ENCODE measurements around the gene REM2. TPM values are rescaled to one million over a fixed set of nuclear protein-coding genes. Genes with fewer than 3 reads are reported as not detected.

The REM2 gene
- total RNA-seq, 1 donor from 2014 or later, result 1.4 TPM

DNA sequence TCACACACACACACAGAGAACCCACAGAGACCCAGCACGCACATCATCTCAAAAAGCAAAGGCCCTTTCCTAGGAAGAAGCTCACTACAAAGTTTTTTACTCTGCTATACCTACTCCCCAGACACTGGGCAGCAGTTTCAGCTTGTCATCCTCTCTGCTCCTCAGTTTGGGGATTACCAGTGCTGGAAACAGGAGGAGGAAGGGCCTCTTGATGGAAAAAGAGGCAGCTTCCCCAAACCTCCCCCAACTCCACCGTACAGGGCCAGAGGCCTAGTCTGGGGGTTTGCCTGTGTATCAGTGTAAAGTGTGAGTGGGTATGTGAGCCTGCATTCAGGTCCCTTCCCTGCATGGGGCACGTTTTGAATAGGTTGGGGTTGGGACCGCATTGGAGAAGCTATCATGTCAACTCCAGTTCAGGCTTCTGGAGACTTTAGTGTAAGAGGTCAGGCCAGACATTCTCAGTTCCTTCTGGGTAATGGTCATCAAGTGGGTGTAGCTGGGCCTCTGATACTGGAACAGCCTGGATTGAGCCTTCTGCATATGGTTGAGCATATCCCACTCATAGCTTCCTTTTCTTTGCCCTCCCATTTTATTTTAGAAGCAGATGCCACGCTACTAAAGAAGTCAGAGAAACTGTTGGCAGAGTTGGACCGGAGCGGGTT is 1.2 kb downstream of the REM2 start:
- ChIA-PET CTCF (interaction anchor here (8.6 kb wide), 1 partner anchor 12 kb away, joined by 103 read pairs; the partner anchor contains the start of gene LRP10), POLR2A (interaction anchor here (0.6 to 9.4 kb wide), 8 partner anchors 12 to 322 kb away, joined by 3 to 140 read pairs (median 4); partner anchors contain the start of genes LRP10 and RBM23)
- H3K27me3 Mint-ChIP-seq, result no peaks in the 10 kb centered on the region
- H3K36me3 Mint-ChIP-seq (ENCODE audit: low read depth), result peaks cover 12% of the 10 kb centered on the region
- TF ChIP-seq CTCF (IDR thresholded peaks at IDR 0.05), result no peak
- intact Hi-C loops (cut with micrococcal nuclease), result loop anchor here (10.0 kb wide), 1 partner anchor 499 kb away; no protein-coding TSS in a partner anchor
- H3K4me1 Mint-ChIP-seq, result peaks cover 70% of the 10 kb centered on the region
- peak overlapping the region; percentile 6 for H3K4me3 Mint-ChIP-seq
- H3K9me3 Mint-ChIP-seq, result no peaks in the 10 kb centered on the region
- H3K27ac Mint-ChIP-seq, result no peak overlapping the region
- no peak for ATAC-seq (ENCODE audit: low read depth)
- no peak for DNase-seq

DNA sequence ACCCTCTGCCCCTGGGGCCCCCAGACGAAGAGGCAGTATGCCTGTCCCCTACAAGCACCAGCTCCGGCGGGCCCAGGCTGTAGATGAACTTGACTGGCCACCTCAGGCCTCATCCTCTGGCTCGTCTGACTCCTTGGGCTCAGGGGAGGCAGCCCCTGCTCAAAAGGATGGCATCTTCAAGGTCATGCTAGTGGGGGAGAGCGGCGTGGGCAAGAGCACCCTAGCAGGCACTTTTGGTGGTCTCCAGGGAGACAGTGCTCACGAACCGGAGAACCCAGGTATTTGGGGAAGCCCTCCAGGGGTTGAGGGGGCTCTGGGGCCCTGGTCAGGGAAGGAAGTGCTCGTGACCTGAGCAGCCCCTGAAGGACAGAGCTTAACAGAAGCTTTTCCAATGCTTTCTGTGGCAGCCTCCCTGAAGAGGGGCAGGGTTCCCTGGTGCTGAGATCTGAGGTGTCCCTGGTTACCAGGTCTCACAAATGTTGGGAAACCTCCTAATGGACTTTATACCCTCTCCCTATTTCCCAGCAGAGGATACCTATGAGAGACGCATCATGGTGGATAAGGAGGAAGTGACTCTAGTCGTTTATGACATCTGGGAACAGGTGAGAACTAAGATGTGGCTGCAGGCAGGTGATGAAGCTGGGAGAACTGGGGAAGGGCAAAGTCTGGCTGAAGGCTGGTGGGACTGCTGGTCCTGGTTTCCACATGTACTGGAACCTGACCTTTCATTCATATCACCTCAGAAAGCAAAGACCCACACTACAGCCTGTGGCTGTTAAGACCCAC is 1.9 kb downstream of the REM2 start:
- no peaks in the 10 kb centered on the region for H3K9me3 Mint-ChIP-seq
- peak overlapping the region; percentile 32 for H3K27ac Mint-ChIP-seq
- ATAC-seq (ENCODE audit: low read depth) (no peak), DNase-seq (no peak)
- peak overlapping the region; percentile 24 for H3K4me3 Mint-ChIP-seq
- ChIA-PET POLR2A (interaction anchor here (0.6 to 9.4 kb wide), 7 partner anchors 11 to 322 kb away, joined by 3 to 140 read pairs (median 5); partner anchors contain the start of genes LRP10 and RBM23), CTCF (interaction anchor here (2.1 to 8.6 kb wide), 3 partner anchors 12 to 314 kb away, joined by 6 to 103 read pairs (median 49); partner anchors contain the start of gene LRP10)
- TF ChIP-seq CTCF (IDR thresholded peaks at IDR 0.05), result no peak
- H3K4me1 Mint-ChIP-seq, result peaks cover 77% of the 10 kb centered on the region
- peaks cover 8% of the 10 kb centered on the region for H3K36me3 Mint-ChIP-seq (ENCODE audit: low read depth)
- intact Hi-C loops (cut with micrococcal nuclease), result loop anchor here (5.0 to 10.0 kb wide), 4 partner anchors 63 to 500 kb away; partner anchors contain the start of gene PPP1R3E
- H3K27me3 Mint-ChIP-seq, result no peaks in the 10 kb centered on the region

DNA sequence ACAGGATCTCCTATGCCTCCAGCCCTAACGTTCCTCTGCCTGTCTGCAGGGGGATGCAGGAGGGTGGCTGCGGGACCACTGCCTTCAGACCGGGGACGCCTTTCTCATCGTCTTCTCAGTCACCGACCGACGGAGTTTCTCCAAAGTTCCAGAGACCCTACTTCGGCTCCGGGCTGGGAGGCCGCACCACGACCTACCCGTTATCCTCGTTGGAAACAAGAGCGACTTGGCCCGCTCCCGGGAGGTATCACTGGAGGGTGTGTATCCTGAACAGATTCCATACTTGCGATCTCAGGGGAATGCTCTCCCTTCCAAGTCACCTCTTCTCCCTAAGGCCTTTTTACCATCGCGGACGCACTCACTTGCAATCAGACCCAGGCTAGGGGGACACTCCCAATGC is 3.0 kb downstream of the REM2 start:
- ChIA-PET POLR2A (interaction anchor here (0.5 to 9.4 kb wide), 13 partner anchors 8 to 436 kb away, joined by 3 to 140 read pairs (median 4); partner anchors contain the start of genes LRP10, OXA1L, PABPN1 and RBM23), CTCF (interaction anchor here (1.0 to 8.6 kb wide), 5 partner anchors 14 to 315 kb away, joined by 3 to 103 read pairs (median 6); partner anchors contain the start of genes CDH24, LRP10 and OXA1L)
- DNase-seq, result no peak
- H3K4me3 Mint-ChIP-seq, result peak overlapping the region; percentile 90
- no peak for TF ChIP-seq CTCF (IDR thresholded peaks at IDR 0.05)
- peaks cover 12% of the 10 kb centered on the region for H3K36me3 Mint-ChIP-seq (ENCODE audit: low read depth)
- no peaks in the 10 kb centered on the region for H3K9me3 Mint-ChIP-seq
- peaks cover 83% of the 10 kb centered on the region for H3K4me1 Mint-ChIP-seq
- no peak for ATAC-seq (ENCODE audit: low read depth)
- intact Hi-C loops (cut with micrococcal nuclease), result loop anchor here (5.0 to 10.0 kb wide), 4 partner anchors 64 to 501 kb away; partner anchors contain the start of gene PPP1R3E
- no peaks in the 10 kb centered on the region for H3K27me3 Mint-ChIP-seq
- peak overlapping the region; percentile 80 for H3K27ac Mint-ChIP-seq

GRCh38 chr14:22886500-22887259 is 3.7 kb downstream of the REM2 start:
- ChIA-PET CTCF (interaction anchor here (1.0 to 8.6 kb wide), 5 partner anchors 14 to 316 kb away, joined by 3 to 103 read pairs (median 6); partner anchors contain the start of genes CDH24, LRP10 and OXA1L), POLR2A (interaction anchor here (0.5 to 9.4 kb wide), 15 partner anchors 9 to 435 kb away, joined by 3 to 140 read pairs (median 4); partner anchors contain the start of genes LRP10, OXA1L, PABPN1 and RBM23)
- peaks cover 80% of the 10 kb centered on the region for H3K4me1 Mint-ChIP-seq
- TF ChIP-seq CTCF (IDR thresholded peaks at IDR 0.05), result no peak
- H3K27me3 Mint-ChIP-seq, result no peaks in the 10 kb centered on the region
- peak overlapping the region; percentile 97 for H3K27ac Mint-ChIP-seq
- H3K4me3 Mint-ChIP-seq, result peak overlapping the region; percentile 90
- intact Hi-C loops (cut with micrococcal nuclease), result loop anchor here (1.0 to 10.0 kb wide), 10 partner anchors 14 to 502 kb away; partner anchors contain the start of genes DAD1, PPP1R3E, PRMT5 and RBM23
- no peaks in the 10 kb centered on the region for H3K9me3 Mint-ChIP-seq
- peaks cover 12% of the 10 kb centered on the region for H3K36me3 Mint-ChIP-seq (ENCODE audit: low read depth)
- ATAC-seq (ENCODE audit: low read depth) (peak; percentile 55), DNase-seq (peak; percentile 71)

Measured in activated B cell treated with CpG ODN at 0.5 μM for 24 hours (primary cell).